NCI-H748 treated with DMSO at 0.1 percent for 48 hours (cell line): ENCODE data around the gene ADIPOR2.

Source experiments
- DNase-seq: peaks from one replicate; lab custom pipeline; 2025; lab: John Stamatoyannopoulos, UW

The ADIPOR2 gene

DNA sequence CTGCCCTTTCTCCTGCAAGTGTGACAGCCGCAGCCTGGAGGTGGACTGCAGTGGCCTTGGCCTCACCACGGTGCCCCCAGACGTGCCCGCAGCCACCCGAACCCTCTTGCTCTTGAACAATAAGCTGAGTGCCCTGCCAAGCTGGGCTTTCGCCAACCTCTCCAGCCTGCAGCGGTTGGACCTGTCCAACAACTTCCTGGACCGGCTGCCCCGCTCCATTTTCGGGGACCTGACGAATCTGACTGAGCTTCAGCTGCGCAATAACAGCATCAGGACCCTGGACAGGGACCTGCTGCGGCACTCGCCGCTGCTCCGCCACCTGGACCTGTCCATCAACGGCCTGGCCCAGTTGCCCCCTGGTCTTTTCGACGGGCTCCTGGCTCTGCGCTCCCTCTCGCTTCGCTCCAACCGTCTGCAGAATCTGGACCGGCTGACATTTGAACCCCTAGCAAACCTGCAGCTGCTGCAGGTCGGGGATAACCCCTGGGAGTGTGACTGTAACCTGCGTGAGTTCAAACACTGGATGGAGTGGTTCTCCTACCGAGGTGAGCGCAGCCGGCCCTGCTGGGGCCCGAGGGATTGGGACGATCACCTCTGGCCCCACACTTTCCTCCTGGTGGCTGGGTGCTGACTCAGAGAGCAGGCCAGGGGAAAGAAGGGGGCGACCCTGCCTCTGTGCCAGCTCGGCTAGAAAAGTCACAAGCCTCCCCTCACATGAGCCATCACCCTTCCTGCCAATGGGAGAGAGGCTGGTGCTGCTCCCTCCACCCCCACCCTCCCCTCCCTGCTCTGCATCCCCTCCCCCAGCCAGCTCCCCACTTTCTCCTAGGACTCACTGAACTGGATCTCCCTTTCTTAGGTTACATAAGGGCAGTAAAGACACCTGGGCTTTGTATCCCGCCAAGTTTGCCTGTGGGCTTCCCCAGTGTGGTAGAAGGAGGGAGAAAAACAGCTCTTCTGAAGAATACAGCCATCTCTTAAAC is 140.4 kb downstream of the ADIPOR2 start:
- DNase-seq: no peak

DNA sequence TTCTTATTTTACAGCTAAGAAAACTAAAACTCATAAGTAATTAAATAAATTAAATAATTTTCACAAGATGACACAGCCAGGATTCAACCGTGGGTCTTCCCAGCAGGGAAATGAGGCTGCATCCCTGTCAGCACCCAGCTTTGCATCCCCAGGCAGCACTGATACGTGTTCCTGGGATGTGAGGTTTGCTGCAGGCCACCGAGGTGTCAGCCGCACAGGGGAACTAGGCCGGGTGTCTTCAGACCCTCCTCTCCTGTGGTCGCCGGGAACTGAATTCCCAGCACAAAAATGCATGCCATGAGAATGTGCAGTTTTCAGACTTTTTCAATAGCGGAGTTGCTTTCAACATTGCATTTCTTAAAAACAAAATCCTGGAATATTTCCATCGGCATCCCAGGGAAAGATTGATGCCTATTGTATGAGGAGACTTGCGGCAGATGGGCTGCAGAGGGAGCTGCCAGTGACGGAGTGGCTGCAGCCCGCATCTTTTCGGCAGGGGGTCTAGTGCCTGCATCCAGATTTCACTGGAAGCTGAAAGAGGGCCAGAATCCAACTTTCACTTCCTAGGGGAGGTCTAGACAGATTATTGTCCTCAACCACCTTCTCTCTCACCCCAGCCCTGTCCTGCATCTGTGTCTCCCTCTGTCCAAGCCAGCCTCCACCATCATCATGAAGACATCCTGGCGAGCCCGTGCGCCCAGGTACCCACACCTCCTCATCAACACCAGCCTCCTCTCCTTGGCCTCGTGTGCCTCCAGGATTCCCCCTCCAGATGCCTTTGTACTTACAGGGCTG is 142.1 kb downstream of the ADIPOR2 start:
- no peak for DNase-seq

DNA sequence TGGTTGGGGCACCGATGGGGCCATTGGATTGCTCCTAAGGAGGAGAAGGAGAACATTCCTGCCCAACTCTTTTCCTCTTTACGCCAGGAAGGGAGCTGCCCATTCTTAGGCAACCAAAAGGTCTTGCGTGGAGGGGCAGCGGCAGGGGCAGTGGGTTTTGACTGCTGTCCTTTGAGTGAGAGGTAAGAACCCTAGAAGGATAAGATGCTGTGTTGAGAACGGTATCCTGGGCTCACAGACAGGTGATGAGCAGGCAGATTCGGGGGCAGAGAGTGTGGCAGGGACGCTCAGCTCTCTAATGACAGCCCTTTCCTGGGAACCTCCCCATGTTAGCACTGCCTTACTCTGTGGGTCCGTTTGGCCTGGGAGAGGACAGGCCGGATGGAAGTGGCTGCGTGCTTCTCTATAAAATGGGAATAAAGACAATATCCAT is 142.7 kb downstream of the ADIPOR2 start:
- DNase-seq: no peak

DNA sequence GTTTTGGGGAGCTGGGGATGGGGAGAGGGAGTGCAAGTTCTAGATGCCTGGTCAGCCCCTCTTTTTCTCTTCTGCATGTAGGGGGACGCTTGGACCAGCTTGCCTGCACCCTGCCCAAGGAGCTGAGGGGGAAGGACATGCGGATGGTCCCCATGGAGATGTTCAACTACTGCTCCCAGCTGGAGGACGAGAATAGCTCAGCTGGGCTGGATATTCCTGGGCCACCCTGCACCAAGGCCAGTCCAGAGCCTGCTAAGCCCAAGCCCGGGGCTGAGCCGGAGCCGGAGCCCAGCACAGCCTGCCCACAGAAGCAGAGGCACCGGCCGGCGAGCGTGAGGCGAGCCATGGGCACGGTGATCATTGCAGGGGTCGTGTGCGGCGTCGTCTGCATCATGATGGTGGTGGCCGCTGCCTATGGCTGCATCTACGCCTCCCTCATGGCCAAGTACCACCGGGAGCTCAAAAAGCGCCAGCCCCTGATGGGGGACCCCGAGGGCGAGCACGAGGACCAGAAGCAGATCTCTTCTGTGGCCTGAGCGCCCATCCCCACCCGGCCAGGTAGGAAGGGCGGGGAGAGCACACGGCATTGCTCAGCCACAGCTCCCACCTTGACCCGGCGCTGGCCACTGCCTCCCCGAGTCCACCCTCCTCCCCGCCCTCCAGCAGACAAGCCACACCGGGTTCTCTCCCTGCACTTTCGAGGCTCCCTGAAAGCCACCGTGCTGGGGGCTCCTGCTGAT is 143.5 kb downstream of the ADIPOR2 start:
- no peak for DNase-seq

DNA sequence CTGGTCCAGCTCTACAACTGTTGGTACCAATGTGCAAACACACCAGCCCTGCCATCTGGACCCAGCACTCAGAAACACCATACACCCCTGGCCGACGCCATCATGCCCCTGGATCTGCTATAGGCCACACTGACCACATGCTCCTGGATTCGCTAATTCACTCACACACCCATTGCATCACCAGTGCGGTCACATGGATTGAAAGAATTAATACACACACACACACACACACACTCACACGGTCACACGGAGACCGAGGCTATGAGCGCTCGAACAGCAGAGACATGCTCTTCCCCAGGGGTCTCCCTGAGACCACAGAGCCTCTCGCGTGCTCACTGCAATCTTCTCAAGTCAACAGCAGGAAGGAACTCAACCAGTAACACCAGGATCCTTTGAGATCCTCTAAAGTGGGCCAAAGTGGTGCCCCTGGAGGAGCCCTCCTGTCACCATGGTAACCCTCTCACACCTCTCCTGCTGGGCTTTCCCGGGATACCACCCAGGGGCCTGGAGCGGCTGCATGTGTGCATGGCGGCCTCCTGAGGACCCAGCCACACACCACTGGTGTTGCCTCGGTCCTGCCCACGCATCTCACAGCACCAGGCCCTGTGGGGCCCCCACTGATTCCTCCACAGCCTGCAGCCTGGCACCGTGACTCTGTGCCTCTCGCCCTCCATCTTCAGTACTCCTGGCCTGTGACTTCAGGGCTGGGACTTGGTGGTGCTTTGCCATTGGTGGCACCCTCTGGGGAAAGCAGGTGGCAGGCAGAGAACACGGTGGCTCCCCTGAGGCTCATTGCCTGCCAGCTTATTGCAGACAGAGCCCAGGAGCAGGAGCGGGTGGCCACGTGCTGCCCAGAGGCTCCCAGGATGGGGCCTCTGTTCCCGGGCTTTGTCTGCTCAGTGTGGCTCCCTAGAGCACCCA is 144.6 kb downstream of the ADIPOR2 start:
- DNase-seq: no peak

DNA sequence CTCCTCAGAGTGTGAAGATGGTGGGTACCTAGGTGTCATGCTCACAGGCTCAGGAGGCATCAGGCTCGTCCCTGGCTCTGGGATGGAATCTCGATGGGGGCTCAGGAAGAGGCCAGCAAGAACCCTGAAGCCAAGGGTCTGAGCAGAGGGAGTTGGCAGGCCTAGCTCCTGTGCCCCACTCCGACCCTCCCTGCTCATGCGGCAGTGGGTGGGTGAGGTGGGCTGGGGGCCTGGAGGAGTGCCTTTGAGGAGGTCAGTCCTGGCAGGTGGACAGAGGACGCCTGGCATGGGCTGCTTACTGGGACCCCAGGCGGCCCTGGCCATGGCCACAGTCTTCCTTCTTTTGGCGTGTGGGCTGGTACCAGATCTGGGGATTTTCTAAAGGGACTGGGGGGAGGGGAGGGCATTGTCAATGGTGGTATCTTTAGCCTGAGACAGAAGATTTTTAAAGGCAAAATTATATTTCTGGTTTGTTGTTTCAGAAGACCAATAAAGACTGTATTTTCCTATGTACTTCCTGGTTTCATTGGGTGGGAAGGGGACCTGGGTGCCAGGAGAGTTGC is 145.5 kb downstream of the ADIPOR2 start:
- DNase-seq: no peak

DNA sequence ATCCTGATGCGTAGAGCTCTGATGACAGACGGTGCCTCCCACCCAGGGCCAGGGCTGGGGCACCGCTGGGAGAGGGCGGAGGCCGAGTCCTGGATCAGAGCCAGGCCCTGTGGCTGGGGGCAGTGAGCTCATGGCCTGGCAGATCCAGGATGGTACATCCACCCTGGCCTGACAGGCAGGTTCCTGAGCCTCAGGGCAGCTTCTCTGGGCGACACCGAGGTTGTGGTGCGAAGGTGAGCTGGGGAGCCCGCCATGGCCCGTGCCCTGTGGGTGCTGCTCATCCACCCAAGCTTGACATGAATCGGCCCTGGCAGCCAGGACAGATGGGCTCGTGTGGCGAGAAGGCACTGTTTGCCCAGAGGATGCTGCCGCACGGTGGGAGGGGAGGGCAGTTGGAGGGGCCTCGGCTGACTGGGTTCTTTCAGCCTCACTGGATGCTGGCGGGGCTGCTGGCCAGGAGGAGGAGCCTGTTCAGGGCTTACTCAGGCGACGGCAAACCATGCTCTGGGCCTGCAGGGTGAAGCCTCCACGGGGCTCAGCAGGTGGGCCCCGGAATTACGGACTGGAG is 146.1 kb downstream of the ADIPOR2 start:
- DNase-seq: no peak

DNA sequence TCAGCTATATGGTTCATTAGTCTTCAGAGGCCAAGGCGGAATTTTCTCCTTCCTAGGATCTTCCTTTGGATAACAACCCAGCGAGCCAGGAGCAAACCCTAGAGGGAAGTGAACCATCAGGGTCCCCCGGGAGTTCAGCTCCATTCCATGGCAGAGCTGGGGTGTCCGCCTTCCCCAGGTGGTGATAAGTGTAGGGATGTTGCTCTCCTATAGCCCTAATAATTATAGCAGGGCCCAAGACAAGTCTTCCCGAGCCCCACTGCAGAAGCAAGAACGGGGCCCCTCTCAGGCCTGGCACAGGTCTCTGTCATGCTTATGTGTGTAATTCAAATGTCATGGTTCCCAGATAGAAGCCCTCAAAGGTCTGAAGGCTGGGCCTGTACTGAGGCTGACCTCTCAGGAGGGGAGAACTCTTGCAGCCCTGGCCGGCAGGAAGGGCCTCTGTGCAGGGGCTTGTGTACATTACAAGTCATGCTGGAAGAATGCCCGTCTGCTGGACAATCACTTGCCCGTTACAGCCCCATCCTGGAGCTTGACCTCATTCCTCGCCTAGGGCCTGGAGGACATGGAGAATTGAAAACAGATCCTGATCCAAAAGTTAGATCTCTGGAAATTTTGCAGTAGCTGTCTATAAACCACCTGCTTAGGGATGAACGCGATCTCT is 146.8 kb downstream of the ADIPOR2 start:
- DNase-seq: no peak
